Prostate gland (tissue), 2 donors: ENCODE data around the gene HOXD8.

ENCODE experiments used
- CTCF ChIP-seq, 4 experiments: fragments of 200-600 bp in 2 of 4; fragments of 450-650 bp in 2 of 4; sonication (generic) in 2 of 4; IDR thresholded peaks; 1 replicate in 3 of 4; 2 replicates in 1 of 4; pipeline ENCODE4 v1.5.1; 2016 to 2019; ENCODE audit warnings: antibody characterized with exemption in 4 of 4, mild to moderate bottlenecking in 2 of 4, moderate library complexity in 2 of 4
- POLR2A ChIP-seq: fragments of 450-650 bp; IDR thresholded peaks from one replicate; pipeline ENCODE4 v1.6.1; 2016; ENCODE audit warnings: antibody characterized with exemption, mild to moderate bottlenecking
- POLR2AphosphoS5 ChIP-seq: sonication (generic); formaldehyde crosslinking; IDR thresholded peaks from one replicate; pipeline ENCODE4 v1.6.1; 2017; ENCODE audit warnings: antibody characterized with exemption

GRCh38 chr2:176138526-176138922, 9.0 kb downstream of the HOXD8 start:
- TF ChIP-seq CTCF (IDR thresholded peaks at IDR 0.05) (no peak), POLR2A (no peak), POLR2AphosphoS5 (no peak)
